Activated CD8-positive, alpha-beta memory T cell treated with anti-CD3 and anti-CD28 coated beads for 48 hours (primary cell): ENCODE measurements around the gene DCP1B.

Experiments used
- DNase-seq, 3 experiments: peaks; one replicate each; pipeline ENCODE4 v3.0.0-alpha.2; 2020; ENCODE audit warnings: low read depth in 2 of 3, low spot score in 2 of 3

Gene DCP1B

DNA sequence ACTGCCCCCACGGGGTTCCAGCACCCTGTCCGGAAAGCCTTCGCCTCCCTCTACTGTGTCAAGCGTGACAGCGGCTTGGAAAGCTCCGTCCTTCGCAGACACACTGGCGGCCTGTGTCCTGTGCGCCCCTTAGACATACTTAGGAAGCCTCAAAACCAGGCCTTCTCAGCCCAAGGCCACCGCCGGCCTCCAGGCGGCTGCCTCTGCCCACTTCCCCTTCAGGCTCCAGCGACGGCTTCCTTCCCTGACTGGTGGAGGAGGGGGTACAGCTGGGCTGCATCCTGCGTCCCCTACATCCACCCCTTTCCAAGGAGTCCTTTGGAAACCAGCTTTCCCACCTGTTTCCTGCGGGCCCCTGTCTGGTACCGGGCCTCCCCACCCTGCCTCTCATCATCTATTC lies 83.3 kb downstream of the DCP1B start:
- DNase-seq = no peak

DNA sequence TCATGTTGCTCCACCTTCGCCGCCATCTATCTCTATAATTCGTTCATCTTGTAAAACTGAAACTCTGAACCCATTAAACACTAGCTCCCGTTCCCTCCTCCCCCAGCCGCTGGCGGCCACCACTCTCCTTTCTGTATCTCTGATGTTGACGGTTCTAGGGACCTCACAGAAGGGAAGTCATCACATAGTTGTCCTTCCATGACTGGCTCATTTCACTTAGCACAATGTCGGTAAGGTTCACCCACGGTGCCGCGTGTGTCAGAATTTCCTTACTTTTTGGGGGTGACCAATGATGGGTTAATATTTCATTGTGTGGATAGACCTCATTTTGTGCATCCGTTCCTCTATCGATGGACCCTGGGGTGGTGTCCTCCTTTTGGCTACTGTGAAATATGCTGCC lies 83.8 kb downstream of the DCP1B start:
- DNase-seq = no peak

DNA sequence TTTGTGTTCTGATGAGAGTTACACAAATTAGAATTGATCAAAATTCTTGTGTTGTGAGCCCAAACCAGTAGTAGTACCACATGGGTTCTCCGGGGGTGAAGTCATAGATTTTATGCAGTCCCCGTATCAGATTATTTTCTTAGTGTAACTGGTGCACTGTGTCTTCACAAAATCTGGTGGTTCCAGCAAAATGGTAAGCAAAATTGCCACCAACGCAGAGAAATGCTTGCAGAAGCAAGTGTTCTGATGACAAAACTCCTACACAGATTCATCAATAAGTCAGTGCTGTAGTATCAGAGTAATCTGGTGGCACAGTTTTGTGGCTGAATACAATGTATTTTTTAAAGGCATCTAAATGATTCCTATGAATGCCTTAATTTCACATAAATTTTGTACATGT lies 84.5 kb downstream of the DCP1B start:
- DNase-seq = no peak

DNA sequence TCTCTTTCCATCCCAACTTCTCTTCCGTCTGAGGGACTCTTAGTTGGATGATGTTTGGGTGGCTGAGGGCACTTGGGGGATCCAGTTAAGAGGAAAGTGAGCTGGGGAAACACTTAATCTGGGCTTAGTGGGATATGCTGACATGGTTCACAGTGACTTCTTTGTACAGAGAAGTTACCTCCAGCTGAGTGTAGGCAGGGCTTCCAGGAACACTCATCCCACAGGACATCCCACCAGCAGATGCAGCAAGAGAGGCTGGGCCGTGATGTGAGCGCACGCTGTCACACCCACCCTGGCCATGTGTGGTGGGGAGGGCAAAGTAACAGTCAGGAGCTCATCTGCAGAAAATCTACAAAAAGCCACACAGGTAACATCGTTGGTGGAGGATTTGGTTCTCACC lies 85.0 kb downstream of the DCP1B start:
- DNase-seq = no peak

DNA sequence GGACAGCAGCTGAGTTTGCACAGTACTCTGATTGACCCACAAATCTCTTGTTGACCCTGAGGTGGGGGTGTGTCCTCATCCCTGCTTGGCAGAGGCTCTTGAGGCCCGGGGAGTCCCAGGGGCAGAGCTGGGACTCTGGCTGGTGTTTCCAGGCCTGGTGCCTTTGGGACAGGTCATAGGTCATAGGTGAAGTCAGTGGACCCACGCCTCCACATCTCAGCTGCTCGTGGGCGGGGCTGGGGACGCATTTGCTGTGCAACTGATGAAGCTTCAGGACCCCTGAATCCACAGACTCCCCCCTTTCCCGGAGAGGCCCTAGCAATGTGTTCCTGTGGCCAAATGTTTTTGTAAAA lies 85.4 kb downstream of the DCP1B start:
- DNase-seq = no peak

DNA sequence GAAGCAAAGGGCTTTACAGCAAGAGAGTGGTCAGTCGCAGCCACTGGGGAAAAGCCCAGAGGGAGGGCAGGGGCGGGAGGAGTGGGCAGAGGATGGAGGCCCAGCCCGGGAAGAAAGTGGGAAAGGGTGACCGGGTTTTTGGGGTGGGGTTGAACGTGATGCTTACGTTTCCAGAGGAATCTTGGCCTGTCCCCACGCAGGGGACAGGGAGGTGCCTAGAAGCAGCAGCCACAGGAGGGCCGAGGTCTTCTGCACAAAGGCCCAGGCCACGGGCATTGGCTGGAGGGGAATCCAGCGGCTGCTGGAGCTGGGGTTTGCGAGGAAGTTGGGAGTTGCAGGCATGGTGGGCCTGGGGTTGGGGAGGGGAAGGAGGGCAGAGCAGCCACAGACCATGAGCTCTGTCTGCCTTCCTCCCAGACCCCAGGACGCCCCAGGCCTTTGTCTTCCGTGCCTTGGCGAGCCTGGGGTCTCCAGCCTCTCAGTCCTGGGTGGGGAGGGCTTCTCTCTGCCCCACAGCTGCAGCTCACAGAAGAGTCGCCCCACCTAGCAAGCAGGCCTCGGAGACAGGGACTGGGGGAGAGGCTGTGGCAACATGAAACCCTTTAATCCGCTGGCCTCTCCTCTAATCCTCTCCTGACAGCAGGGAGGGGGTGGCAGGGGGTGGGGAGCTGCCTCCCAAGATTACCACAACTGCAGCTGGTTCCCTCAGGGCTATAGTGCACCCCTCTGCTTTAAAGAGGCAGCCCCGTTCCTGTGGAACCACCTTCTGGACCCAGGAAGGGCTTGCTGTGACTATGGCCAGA lies 86.0 kb downstream of the DCP1B start, which contains the start of gene CACNA2D4:
CACNA2D4 (minus strand) TSS at position 572 of the 803 bp plus-strand sequence; CDS start at position 393, 179 bp downstream.
- DNase-seq = no peak

DNA sequence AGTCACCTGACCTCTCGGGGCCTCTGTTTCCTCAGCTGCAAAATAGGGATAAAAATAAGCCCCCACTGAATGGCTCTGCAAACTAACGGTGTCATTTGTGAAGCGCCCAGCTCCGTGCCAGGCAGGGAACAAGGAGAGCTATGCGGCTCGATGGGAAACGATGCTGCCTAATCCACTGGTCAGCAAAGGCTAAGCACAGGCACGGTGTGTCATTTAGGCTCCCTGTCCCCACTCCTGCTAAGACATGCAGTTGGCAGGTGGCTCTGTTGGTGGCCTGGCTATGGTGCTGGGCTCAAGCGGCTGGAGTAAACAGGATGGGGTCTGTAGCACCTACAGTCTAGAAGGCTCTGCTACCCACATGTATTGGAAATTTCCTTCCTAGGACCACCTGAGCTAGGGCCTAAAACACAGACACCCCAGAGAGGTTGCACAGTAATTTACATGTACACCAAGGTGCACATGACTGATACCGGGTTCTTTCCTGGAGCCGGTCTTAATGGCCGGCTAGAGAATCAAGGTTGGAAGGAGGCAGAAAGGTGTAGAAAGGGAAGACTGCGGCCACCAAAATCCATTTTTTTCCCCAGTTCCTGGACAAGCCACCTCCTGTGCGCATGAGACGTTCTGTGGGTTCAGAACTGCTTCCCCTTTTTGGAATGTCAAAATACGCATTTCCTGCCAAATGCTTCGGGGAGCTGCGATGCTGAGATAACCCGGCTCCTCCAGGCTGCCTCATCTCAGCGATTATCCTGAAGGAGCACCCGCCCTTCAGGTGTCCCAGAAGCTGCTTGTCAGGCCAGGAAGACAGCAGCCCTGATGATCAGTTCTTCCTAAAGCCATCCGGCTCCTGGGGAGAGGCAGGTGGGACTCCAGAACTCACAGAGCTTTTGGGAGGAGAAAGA lies 86.8 kb downstream of the DCP1B start:
- DNase-seq = no peak

DNA sequence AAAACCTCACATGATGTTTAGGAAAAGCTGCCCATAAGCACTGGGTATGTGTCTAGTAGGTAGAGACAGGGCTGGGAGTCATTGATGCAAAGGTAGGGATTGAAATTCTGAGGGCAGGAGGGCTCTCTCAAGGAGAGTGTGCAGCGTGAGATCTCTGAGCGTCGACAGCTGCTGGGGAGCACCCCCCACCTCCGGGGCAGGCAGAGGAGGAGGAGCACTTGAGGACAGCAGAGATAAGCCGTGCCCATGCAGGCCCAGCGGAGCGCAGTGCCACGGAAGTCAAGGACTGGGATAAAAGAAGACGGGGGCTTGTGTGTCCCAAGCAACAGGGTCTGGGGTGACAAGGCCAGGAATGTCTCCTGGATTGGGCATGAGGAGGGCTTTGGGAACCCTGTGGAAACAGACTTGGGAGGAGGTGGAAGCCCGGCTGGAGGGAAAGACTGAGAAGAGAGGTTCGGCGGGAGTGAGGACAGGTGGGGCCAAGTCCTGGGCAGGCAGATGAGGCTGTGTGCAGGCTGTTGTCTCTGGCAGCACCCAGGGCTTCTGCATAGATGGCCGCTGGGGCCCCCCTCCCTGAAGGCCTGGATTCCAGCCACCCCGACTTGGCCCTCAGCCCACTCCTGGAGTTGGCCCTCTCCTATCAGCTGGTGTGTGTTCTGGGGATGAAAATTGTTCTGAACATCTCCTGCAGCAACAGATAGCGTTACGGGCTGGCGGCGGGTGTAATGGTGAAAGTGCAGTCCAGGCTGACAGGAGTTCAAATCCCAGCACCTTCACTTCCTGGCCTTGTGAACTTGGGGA lies 87.7 kb downstream of the DCP1B start:
- no peak for DNase-seq

DNA sequence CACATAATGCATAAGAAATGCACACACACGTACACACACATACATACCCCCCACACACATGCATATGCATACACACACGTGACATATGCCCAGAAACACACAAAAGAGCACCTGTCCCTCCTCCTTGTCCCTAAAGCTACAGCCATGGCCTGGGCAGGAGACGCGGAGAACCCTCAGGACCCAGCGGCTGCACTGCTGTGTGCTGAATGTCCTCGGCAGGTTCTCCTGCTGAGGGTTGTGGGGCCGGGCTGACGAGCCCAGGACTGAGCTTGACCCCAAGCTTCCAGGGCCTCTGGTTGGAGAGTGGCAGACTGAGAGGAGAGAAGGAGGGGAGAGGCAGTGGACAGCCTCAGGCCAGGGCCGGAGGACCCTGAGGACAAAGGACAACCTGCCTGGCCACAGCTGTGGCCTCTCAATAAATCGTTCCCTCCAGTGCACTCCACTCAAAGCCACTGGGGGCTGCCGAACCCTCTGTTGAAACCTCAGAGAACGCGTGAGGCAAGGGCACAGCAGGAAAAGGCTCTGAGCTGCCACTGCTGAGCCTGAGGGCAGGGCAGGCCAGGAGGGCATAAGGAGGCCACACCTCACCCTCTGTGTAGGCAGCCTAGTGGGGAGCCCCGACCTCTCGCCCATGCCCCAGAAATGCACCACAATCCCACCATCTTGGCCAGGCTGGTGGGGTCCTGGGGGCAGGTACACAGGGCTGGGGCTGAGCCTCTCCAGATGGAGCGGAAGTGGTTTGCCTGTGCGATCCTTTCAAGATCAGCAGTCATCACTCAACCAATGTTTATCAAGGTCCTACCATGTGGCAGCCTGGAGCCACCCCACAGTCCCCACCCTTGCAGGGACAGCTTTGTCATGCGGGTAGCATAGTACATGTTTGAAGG lies 88.9 kb downstream of the DCP1B start:
- no peak for DNase-seq

DNA sequence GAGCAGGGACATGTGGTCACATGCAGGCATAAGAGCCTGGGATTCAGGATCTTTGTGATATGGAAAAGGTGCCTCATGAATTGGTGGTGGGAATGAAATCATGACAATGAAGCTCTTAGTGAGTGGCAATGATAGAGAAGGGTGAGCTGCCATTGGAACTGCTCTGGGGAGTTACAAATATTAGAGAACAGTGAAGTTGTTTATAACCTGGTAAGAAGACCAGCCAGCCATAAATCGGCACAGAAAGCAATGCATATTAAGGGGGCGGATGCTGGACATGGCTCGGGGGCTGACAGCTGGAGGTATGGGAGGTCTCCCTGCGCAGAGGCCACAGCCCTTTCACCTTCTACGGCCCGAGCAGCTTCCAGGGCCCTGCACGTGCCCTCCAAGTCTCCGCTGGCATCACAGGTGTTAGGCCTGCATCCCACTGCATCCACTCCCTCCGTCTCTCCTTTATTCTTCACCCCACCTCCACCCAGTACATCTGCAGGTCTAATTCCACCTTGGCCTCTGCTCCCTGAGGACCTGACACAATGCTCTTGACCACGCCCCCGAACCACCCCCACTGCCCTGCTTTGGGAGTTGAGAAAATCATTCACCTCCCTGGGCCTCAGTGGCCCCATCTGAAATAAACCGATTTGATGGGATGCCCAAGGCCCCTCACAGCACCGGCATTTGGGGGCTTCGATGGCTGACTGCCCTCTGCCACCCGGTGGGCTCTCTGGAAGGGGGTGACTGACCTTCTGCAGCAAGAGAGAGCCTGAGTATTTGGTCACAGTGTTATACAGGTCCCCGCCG lies 89.9 kb downstream of the DCP1B start:
- DNase-seq = no peak

DNA sequence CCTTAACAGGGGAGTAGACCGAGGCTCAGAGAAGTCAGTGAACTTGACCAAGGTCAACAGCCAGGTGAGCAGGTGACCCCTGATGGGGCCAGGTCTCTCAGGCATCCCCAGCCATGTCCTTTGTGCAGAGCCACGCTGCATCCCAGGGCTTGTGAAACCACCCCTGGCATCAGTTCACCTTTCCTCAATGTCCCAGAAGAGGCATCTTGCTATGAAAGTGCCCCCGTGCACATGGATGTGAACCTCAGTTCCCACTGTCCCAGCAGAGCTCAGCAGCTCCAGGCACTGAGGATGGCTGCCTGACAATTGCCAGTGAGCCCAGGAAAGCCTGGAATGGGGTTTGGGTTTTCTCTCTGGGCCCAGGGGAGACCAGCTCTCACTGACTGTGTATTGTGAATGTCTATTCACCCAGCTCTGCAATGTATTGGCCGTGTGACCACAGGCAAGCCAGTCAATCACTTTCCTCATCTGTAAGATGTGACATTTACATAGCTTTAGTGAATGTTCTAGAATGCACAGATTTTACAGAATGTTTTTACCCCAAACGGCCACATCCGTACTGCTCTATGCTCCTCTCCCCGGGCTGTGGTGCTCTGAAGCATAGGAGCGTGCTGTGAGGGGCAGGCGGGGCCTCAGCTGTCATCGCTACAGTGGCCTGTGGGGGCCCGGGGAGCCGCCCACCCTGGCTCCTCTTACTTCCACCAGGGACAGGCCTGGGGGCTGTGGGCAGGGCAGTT lies 90.7 kb downstream of the DCP1B start:
- no peak for DNase-seq

DNA sequence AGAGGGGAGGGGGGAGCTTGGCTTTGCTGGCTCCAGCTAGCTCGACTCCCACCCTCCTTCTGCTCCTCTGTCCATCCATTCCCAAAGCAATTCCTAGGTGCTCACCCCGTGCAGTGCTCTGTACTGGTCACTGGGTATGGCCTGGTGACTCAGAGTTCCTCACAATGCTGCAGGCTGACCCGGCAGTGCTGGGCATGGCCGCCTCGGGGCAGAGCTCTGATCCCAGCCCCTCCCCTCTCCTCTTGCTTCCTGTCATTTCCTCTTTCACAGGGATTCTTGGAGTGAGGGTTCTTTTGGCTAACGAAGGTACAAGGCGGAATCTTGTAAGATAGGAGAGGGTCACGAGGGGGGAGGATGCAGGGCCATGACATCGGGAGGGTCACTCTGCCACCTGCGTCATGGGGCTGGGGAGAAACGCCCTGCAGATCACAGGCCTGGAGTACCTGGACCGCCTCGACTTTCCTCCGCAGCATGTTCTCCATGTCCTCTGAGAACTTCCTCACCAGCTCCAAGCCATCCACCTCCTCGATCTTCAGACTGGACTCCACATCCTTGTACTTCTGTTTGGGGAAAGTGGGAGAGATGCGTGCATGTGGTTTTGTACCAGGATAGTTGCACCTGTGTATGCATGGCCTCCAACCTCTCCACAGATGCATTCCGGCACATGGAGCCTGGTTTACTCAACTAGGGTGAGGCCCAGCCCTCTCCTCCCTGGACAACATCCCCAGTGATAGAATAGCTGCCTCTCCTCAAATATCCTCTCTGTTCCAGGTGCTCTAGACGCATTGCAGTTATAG lies 91.5 kb downstream of the DCP1B start:
- DNase-seq = no peak

DNA sequence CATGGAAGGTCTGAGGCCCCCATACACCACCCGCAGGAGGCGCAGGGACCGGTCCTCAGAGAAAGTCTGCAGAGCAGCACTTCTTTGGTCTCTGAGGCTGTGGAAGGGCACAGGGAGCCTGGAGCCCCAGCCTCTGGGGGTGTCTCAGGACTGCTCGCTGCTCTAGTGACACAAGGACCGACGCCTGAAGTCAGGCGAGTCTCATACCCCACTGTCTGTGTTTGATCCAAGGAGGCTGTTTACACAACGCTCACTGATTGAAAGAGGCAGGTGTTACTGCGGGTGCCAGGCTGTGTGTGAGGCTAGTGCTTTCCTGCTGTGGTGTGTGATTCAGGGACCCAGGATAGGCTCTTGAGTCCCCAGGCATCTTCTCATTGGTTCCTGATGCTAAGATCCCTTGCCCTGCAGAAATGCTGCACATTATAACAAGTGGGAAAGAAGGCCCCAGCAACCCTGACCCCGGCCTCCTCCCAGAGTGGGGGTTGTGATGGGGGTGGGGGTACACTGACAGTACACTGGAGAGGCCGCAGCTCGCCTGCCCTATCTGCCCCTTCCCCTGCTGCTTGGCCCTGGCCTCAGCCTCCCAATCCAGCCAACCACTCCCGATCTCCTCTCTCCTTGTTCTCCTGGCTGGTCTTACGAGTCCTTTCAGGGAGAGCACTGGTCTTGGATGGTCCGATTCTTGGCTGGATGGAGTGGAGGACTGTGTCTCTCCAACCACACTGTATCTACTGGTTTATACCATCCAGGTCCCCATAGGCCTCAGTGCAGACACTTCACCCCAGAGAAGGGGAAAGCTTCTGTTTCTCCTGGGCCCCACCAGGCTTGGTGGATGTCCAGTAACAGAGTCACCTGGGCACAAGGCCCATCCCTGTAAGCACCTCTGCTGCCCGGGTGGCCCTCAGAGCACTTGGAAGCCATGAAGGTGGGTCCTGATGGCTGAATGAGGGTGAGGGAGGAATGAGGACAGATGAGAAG lies 92.4 kb downstream of the DCP1B start:
- no peak for DNase-seq

DNA sequence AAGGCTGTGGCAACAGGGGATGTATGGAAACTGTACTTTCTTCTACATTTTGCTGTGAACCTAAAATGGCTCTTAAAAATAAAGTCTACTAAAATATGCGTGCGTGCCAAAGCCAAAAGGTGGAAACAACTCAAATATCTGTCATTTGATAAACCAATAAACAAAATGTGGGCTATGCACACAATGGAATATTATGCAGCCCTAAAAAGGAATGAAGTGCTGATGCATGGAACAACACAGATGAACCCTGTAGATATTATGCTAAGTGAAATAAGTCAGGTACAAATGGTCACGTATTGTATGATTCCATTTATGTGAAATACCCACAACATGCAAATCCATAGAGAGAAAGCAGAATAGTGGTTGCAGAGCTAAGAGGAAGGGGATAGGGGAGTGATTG lies 93.8 kb downstream of the DCP1B start:
- no peak for DNase-seq

DNA sequence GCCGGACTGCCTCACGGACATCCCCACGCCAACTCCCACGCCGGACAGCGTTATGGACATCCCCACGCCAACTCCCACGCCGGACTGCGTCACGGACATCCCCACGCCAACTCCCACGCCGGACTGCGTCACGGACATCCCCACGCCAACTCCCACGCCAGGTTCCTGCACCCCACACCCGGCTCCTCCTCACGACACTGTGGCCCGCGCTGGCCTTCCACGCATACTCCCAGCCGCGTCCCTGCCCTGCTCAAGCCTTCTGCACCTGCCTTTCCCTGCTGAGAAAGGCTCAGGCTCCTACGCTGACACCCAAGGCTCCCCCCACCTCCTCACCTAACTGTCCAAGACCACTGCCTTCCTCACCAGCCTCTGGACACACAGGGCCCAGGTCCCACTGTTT lies 95.5 kb downstream of the DCP1B start:
- DNase-seq = no peak

DNA sequence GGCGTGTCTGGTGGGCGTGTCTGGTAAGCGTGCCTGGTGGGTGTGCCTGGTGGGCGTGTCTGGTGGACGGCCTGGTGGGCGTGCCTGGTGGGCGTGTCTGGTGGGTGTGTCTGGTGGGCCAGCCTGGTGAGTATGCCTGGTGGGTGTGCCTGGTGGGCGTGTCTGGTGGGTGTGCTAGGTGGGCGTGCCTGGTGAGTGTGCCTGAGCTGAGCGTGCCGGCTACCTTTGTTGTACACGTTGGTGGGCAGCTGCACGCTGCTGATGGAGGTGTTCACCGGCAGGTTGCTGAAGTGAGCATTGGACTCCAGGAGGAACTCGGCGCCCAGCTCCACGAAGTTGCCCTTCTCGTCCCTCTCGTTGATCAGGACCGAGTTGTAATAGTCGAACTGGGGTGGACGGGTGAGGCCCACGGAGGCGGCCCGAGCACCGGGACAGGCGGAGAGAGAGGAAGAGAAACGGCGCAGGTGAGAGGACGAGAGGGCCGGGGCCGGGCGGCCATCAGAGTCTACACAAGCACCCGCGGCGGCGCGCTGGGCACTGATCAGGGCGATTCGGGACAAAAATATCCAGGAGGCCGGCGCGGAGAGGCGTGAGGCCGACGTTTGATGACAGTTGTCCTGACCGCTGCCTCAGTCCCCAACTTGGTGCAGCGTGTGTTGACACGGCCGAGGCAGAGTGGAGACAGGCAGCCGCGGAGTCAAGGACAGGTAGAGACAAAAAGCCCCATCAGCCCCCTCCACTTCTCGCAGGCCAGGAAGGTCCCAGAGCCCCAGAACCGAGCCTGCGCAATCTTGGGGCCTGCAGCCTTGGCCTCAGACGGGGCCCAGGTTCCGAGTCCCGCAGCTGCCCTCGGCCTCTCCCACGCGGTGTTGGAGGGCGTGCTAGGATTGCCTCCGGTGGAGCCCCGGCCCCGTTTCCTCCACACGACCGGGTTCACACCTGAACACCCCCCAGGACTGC lies 96.3 kb downstream of the DCP1B start:
- DNase-seq = no peak
